D721Med (cell line): ENCODE results near the gene EML1.

Source experiments
- DNase-seq: peaks from one replicate; pipeline ENCODE4 v3.0.0; 2011; ENCODE audit warnings: low spot score; ENCODE audit not compliant: insufficient read length
- FAIRE-seq: peaks from 2 replicates; lab custom pipeline; 2011; peaks lifted over from hg19 to GRCh38; lab: Jason Lieb, UNC
- CTCF ChIP-seq: IDR thresholded peaks from 2 replicates; pipeline ENCODE4 v1.5.1; 2012; ENCODE audit warnings: mild to moderate bottlenecking, control low read depth; ENCODE audit not compliant: insufficient read depth; ENCODE audit errors: missing control alignments

The EML1 gene

GRCh38 chr14:99748529-99748928, 44.7 kb upstream of the EML1 start:
- no peak for TF ChIP-seq CTCF
- no peak for DNase-seq
- no peak for FAIRE-seq

- FAIRE-seq = no peak
- DNase-seq = no peak
- no peak for TF ChIP-seq CTCF
Observed at GRCh38 chr14:99749142-99749541, 44.1 kb upstream of the EML1 start.

GRCh38 chr14:99749763-99750715, 43.2 kb upstream of the EML1 start:
- FAIRE-seq = no peak
- DNase-seq = no peak
- TF ChIP-seq CTCF = no peak

GRCh38 chr14:99750746-99751450, 42.3 kb upstream of the EML1 start:
- FAIRE-seq = no peak
- TF ChIP-seq CTCF = no peak
- DNase-seq = no peak

GRCh38 chr14:99751539-99752485, 41.4 kb upstream of the EML1 start:
- DNase-seq = no peak
- no peak for TF ChIP-seq CTCF
- no peak for FAIRE-seq

GRCh38 chr14:99752486-99753121, 40.6 kb upstream of the EML1 start:
- FAIRE-seq (no peak), DNase-seq (no peak)
- TF ChIP-seq CTCF = no peak
